Liver (tissue), 3 donors: ENCODE measurements around the gene DCK.

Source experiments
- CTCF ChIP-seq: fragments of 150-350 bp; IDR thresholded peaks from 2 replicates; pipeline ENCODE4 v1.5.1; 2017; ENCODE audit warnings: improper control_type of control experiment, low read depth, low read length; ENCODE audit not compliant: missing input control
- JUND ChIP-seq, 2 donors: IDR thresholded peaks; 2 replicates each; pipeline ENCODE4 v1.6.1; 2016; ENCODE audit warnings: antibody characterized with exemption in 2 of 2
- TF ChIP-seq, protein P1 (sequence below): IDR thresholded peaks from 2 replicates; pipeline ENCODE4 v1.6.1; 2016; ENCODE audit warnings: antibody characterized with exemption
- donor health status: healthy.
- donor health status: healthy.

DNA sequence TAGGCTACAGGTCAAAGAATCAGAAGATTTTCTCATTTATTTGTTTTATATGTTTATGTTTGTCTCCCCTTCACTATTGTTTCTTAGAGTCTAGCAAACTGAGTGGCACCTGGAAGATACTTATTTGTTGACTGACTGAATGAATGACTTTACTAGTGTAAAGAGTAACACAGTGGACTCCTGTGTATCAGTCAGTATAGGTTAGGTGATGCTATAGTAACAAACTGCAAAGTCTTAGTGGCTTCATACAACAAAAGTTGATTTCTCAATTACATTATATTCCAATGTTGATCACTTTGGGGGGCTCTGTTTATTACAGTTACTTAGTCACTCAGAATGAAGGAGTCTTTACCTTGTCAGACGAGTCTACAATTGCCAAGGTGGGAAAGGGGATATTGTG, 76.6 kb downstream of the DCK start:
- TF ChIP-seq CTCF (no peak), JUND (IDR thresholded peaks at IDR 0.05) (no peak)
- TF ChIP-seq, protein P1, sequence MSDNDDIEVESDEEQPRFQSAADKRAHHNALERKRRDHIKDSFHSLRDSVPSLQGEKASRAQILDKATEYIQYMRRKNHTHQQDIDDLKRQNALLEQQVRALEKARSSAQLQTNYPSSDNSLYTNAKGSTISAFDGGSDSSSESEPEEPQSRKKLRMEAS = no peak
